A549 (cell line): ENCODE data around the gene ASB13.

Source experiments
- CEBPB ChIP-seq, 2 experiments: fragments of >200 bp in 1 of 2; sonication (Bioruptor Twin) in 1 of 2; formaldehyde crosslinking in 1 of 2; IDR thresholded peaks; 2 replicates each; pipeline ENCODE4 v1.6.1; 2012 to 2016
- CHD4 ChIP-seq: fragments of 200-600 bp; sonication (generic); IDR thresholded peaks from 2 replicates; pipeline ENCODE4 v1.6.1; 2016; ENCODE audit warnings: antibody characterized with exemption, mild to moderate bottlenecking, borderline replicate concordance
- CTCF ChIP-seq: fragments of >200 bp; sonication (Bioruptor Twin); formaldehyde crosslinking; IDR thresholded peaks from 3 replicates; pipeline ENCODE4 v1.5.1; 2016
- MYC ChIP-seq: IDR thresholded peaks from 2 replicates; pipeline ENCODE4 v1.6.1; 2012; ENCODE audit warnings: mild to moderate bottlenecking, inconsistent platforms, low read length, improper control_type of control experiment, borderline replicate concordance
- POLR2A ChIP-seq: IDR thresholded peaks from 2 replicates; pipeline ENCODE4 v1.6.1; 2012; ENCODE audit warnings: mild to moderate bottlenecking, low read length
- RFX5 ChIP-seq: fragments of 450-650 bp; IDR thresholded peaks from 2 replicates; pipeline ENCODE4 v1.7.1; 2014; ENCODE audit warnings: antibody characterized with exemption, mild to moderate bottlenecking, moderate library complexity

GRCh38 chr10:5669604-5670003, 3.2 kb upstream of the ASB13 start:
- no peak for TF ChIP-seq POLR2A
- no peak for TF ChIP-seq CHD4
- TF ChIP-seq CEBPB (IDR thresholded peaks at IDR 0.05): no peak
- no peak for TF ChIP-seq RFX5
- TF ChIP-seq CTCF: no peak
- no peak for TF ChIP-seq MYC
